ENCODE results near the gene YDJC. TPM values are rescaled to one million over a fixed set of nuclear protein-coding genes. Genes with fewer than 3 reads are reported as not detected.

Gene YDJC
- total RNA-seq, 1 donor from 2014 or later = 4.5 TPM

GRCh38 chr22:21626073-21626734 lies 3.6 kb downstream of the YDJC start:
- intact Hi-C loops (cut with micrococcal nuclease) = loop anchor here (10.0 kb wide), 1 partner anchor 51 kb away; no protein-coding TSS in a partner anchor
- Histone ChIP-seq H3K4me1 (peaks cover 72% of the 10 kb centered on the region), H3K27ac (replicated peaks) (no peak overlapping the region), H3K4me3 (no peak overlapping the region), H3K27me3 (ENCODE audit: low read depth) (no peaks in the 10 kb centered on the region), H3K36me3 (no peaks in the 10 kb centered on the region), H3K9me3 (replicated peaks) (no peaks in the 10 kb centered on the region)
- DNase-seq = no peak
- TF ChIP-seq CTCF (IDR thresholded peaks at IDR 0.05; ENCODE audit: borderline replicate concordance) = no peak

GRCh38 chr22:21624880-21625791 lies 4.7 kb downstream of the YDJC start:
- H3K9me3 ChIP-seq (replicated peaks) = no peaks in the 10 kb centered on the region
- H3K4me3 ChIP-seq = no peak overlapping the region
- DNase-seq = no peak
- intact Hi-C loops (cut with micrococcal nuclease) = loop anchor here (10.0 kb wide), 1 partner anchor 50 kb away; no protein-coding TSS in a partner anchor
- peaks cover 78% of the 10 kb centered on the region for H3K4me1 ChIP-seq
- no peak for TF ChIP-seq CTCF (IDR thresholded peaks at IDR 0.05; ENCODE audit: borderline replicate concordance)
- peak overlapping the region; percentile 56 for H3K27ac ChIP-seq (replicated peaks)
- no peaks in the 10 kb centered on the region for H3K27me3 ChIP-seq (ENCODE audit: low read depth)
- H3K36me3 ChIP-seq = no peaks in the 10 kb centered on the region

- DNase-seq = peak; percentile 52
- intact Hi-C loops (cut with micrococcal nuclease) = loop anchor here (10.0 kb wide), 1 partner anchor 49 kb away; no protein-coding TSS in a partner anchor
- Histone ChIP-seq H3K4me3 (no peak overlapping the region), H3K27me3 (ENCODE audit: low read depth) (no peaks in the 10 kb centered on the region), H3K27ac (replicated peaks) (peak overlapping the region; percentile 56), H3K4me1 (peaks cover 78% of the 10 kb centered on the region), H3K9me3 (replicated peaks) (no peaks in the 10 kb centered on the region), H3K36me3 (no peaks in the 10 kb centered on the region)
- peak; percentile 38 for TF ChIP-seq CTCF (IDR thresholded peaks at IDR 0.05; ENCODE audit: borderline replicate concordance)
Measured at GRCh38 chr22:21624120-21624879, 5.5 kb downstream of the YDJC start.

GRCh38 chr22:21623648-21623970 lies 6.2 kb downstream of the YDJC start:
- intact Hi-C loops (cut with micrococcal nuclease) = loop anchor here (10.0 kb wide), 1 partner anchor 49 kb away; no protein-coding TSS in a partner anchor
- Histone ChIP-seq H3K9me3 (replicated peaks) (no peaks in the 10 kb centered on the region), H3K27ac (replicated peaks) (peak overlapping the region; percentile 56), H3K36me3 (no peaks in the 10 kb centered on the region), H3K4me3 (no peak overlapping the region), H3K27me3 (ENCODE audit: low read depth) (no peaks in the 10 kb centered on the region), H3K4me1 (peaks cover 71% of the 10 kb centered on the region)
- DNase-seq = no peak
- no peak for TF ChIP-seq CTCF (IDR thresholded peaks at IDR 0.05; ENCODE audit: borderline replicate concordance)
